NCI-H82 treated with DMSO at 0.1 percent for 48 hours (cell line): Measurements from ENCODE around the gene AQP6.
"Not testable (repeated sequence)": the region's sequence is repeated elsewhere in the genome, so short reads cannot be mapped to it uniquely, and the experiment has no call there.

Source experiments
- DNase-seq: peaks from one replicate; lab custom pipeline; 2025; ENCODE audit not compliant: unreplicated experiment; lab: John Stamatoyannopoulos, UW

Gene AQP6

GRCh38 chr12:49987625-49988303, 15.0 kb downstream of the AQP6 start:
- DNase-seq: no peak

GRCh38 chr12:49989400-49989799, 16.7 kb downstream of the AQP6 start:
- not testable (repeated sequence) for DNase-seq

GRCh38 chr12:49990273-49990672, 17.5 kb downstream of the AQP6 start:
- no peak for DNase-seq

GRCh38 chr12:49998453-49998852, 25.7 kb downstream of the AQP6 start:
- DNase-seq: no peak

- DNase-seq: no peak
Measured at GRCh38 chr12:50003595-50003994, 30.8 kb downstream of the AQP6 start.

- no peak for DNase-seq
Measured at GRCh38 chr12:50004696-50005095, 31.9 kb downstream of the AQP6 start.

- DNase-seq: no peak
Measured at GRCh38 chr12:50005175-50005574, 32.4 kb downstream of the AQP6 start.

- no peak for DNase-seq
Measured at GRCh38 chr12:50006280-50006679, 33.5 kb downstream of the AQP6 start.

- DNase-seq: no peak
Measured at GRCh38 chr12:50006754-50007442, 34.2 kb downstream of the AQP6 start.

GRCh38 chr12:50013361-50014147, 40.8 kb downstream of the AQP6 start:
- no peak for DNase-seq

GRCh38 chr12:50014342-50014741, 41.6 kb downstream of the AQP6 start:
- DNase-seq: no peak

- no peak for DNase-seq
Measured at GRCh38 chr12:50016501-50017475, 44.0 kb downstream of the AQP6 start.

GRCh38 chr12:50017641-50018040, 44.9 kb downstream of the AQP6 start:
- DNase-seq: no peak

GRCh38 chr12:50018154-50018553, 45.4 kb downstream of the AQP6 start:
- no peak for DNase-seq

- no peak for DNase-seq
Measured at GRCh38 chr12:50018968-50019367, 46.2 kb downstream of the AQP6 start.

GRCh38 chr12:50019524-50019923, 46.8 kb downstream of the AQP6 start:
- no peak for DNase-seq

GRCh38 chr12:50021031-50021430, 48.3 kb downstream of the AQP6 start:
- no peak for DNase-seq

- DNase-seq: no peak
Measured at GRCh38 chr12:50022903-50023302, 50.2 kb downstream of the AQP6 start.

GRCh38 chr12:50024227-50024626, 51.5 kb downstream of the AQP6 start:
- DNase-seq: no peak

- no peak for DNase-seq
Measured at GRCh38 chr12:50024805-50025186, 52.0 kb downstream of the AQP6 start.
